ENCODE measurements around the gene PHIP. TPM values are rescaled to one million over a fixed set of nuclear protein-coding genes. Genes with fewer than 3 reads are reported as not detected.

The PHIP gene
- total RNA-seq, 4 donors from 2014 or later, result 33.2 to 41.6 (median 33.8) TPM

GRCh38 chr6:79010422-79010821 lies 67.6 kb downstream of the PHIP start:
- no peak for TF ChIP-seq CTCF (IDR thresholded peaks at IDR 0.05; ENCODE audit: low read depth)

GRCh38 chr6:79009819-79010218 lies 68.2 kb downstream of the PHIP start:
- TF ChIP-seq CTCF (IDR thresholded peaks at IDR 0.05; ENCODE audit: low read depth), result no peak

GRCh38 chr6:79005497-79005896 lies 72.6 kb downstream of the PHIP start:
- TF ChIP-seq CTCF (IDR thresholded peaks at IDR 0.05; ENCODE audit: low read depth), result no peak

GRCh38 chr6:79005024-79005423 lies 73.0 kb downstream of the PHIP start:
- TF ChIP-seq CTCF (IDR thresholded peaks at IDR 0.05; ENCODE audit: low read depth), result no peak

GRCh38 chr6:79004239-79004638 lies 73.8 kb downstream of the PHIP start:
- TF ChIP-seq CTCF (IDR thresholded peaks at IDR 0.05; ENCODE audit: low read depth), result no peak

- no peak for TF ChIP-seq CTCF (IDR thresholded peaks at IDR 0.05; ENCODE audit: low read depth)
These were observed 76.6 kb downstream of the PHIP start for GRCh38 chr6:79001415-79001814.

- no peak for TF ChIP-seq CTCF (IDR thresholded peaks at IDR 0.05; ENCODE audit: low read depth)
These were observed 78.3 kb downstream of the PHIP start for GRCh38 chr6:78999737-79000136.
